Activated CD4-positive, alpha-beta T cell treated with anti-CD3 and anti-CD28 coated beads, Interleukin-2, Interleukin-6, amounts not matched to agents 100 ng/mL and 50 ng/mL, durations not matched to agents 16 hours and 8 hours (primary cell): ENCODE measurements around the gene HMGN5.

ENCODE experiments used
- DNase-seq: peaks from one replicate; pipeline ENCODE4 v3.0.0-alpha.2; 2020

The HMGN5 gene

DNA sequence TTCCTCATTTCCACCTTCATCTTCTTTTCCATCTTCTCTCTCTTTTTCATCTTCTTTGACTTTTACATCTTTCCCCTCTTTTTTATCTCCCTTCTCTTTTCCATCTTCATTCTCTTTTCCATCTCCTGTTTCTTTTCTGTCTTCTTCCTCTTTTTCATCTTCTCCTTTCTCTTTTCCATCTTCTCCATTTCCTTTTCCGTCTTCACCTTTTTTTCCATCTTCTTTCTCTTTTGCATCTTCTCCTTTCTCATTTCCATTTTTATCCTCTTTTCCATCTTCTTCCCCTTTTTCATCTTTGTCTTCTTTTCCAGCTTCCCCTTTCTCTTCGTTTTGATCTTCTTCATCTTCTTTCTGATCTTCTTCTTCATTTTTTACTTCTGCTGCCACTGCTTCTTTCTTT, 87.0 kb downstream of the HMGN5 start:
- no peak for DNase-seq

DNA sequence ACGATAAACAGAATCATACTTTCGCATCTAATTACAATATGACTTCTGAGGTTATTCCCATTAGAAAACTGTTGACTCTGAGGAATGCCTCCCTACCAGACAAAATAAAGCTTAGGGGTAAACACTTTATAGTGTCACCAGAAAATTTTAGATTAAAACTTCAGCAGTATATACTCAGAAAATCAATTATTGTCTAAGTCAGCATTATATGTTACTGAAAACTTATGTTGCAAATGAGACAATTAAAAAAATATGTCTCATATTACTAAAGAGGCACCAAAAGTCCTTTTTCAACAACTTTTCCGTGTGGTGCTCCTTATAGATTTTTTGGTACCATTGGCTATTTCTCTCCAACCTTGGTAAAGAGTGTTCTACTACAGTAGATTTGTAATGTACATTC, 91.4 kb downstream of the HMGN5 start:
- no peak for DNase-seq

DNA sequence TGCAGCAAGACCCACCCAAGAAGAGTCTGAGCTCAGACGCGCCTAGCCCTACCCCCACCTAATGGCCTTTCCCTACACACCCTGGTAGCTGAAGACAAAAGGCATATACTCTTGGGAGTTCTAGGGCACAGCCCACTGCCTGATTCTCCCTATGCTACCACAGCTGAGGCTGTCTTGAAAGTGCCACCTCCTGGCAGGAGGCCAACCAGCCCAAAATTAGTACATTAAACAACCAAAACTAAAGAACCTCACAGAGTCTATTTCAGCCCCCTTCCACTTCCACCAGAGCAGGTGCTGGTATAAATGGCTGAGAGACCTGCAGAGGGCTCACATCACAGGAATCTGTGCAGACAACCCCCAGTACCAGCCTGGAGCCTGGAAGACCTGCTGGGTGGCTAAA, 119.1 kb downstream of the HMGN5 start:
- no peak for DNase-seq
